Activated naive CD4-positive, alpha-beta T cell treated with anti-CD3 and anti-CD28 coated beads for 36 hours (primary cell): Measurements from ENCODE around the gene NUP88. TPM values are rescaled to one million over a fixed set of nuclear protein-coding genes. Genes with fewer than 3 reads are reported as not detected.
A peak's percentile ranks its signal among the peaks of the same experiment; 100 is the strongest.
"Not testable (repeated sequence)": the region's sequence is repeated elsewhere in the genome, so short reads cannot be mapped to it uniquely, and the experiment has no call there.

Experiments used
- CTCF ChIA-PET: fragments of 350-600 bp; sonication (Branson Sonifier 250); formaldehyde crosslinking; loops from one replicate; lab custom pipeline; 2021; ENCODE audit warnings: antibody characterized with exemption; lab: Charles Lee
- DNase-seq: peaks from one replicate; pipeline ENCODE4 v3.0.0-alpha.2; 2020
- H3K27ac Mint-ChIP-seq: one replicate; pipeline ENCODE4 v1.8.0; 2021; ENCODE audit warnings: mild to moderate bottlenecking, mixed read lengths
- H3K27me3 Mint-ChIP-seq: one replicate; pipeline ENCODE4 v1.8.0; 2021; ENCODE audit warnings: low read depth, mixed read lengths
- H3K36me3 Mint-ChIP-seq: one replicate; pipeline ENCODE4 v1.8.0; 2021; ENCODE audit warnings: low read depth, mixed read lengths
- H3K4me1 Mint-ChIP-seq: one replicate; pipeline ENCODE4 v1.8.0; 2021; ENCODE audit warnings: low read depth, mixed read lengths
- H3K4me3 Mint-ChIP-seq: one replicate; pipeline ENCODE4 v1.8.0; 2021; ENCODE audit warnings: mild to moderate bottlenecking, moderate library complexity, mixed read lengths
- H3K9me3 Mint-ChIP-seq: one replicate; pipeline ENCODE4 v1.8.0; 2021; ENCODE audit warnings: mixed read lengths
- intact Hi-C: fragments of 100-400 bp; cut with micrococcal nuclease; formaldehyde crosslinking; loops from one replicate; pipeline ENCODE4 v1.15.1; 2023
- total RNA-seq, 2 experiments: library from RNA; stranded (reverse); gene quantifications; one replicate each; pipeline ENCODE4 v1.2.3, GENCODE V29; 2021

The NUP88 gene
- total RNA-seq, 2 experiments from 2014 or later = 115 to 131 TPM

- DNase-seq, H3K9me3 Mint-ChIP-seq, H3K27me3 Mint-ChIP-seq, CTCF ChIA-PET: not testable (repeated sequence)
- H3K27ac Mint-ChIP-seq = peak overlapping the region; percentile 73
- H3K36me3 Mint-ChIP-seq = peaks cover 50% of the 10 kb centered on the region
- peaks cover 44% of the 10 kb centered on the region for H3K4me1 Mint-ChIP-seq
- intact Hi-C loops = loop anchor here (5.0 kb wide), 2 partner anchors 139 to 469 kb away; partner anchors contain the start of gene SPAG7
- H3K4me3 Mint-ChIP-seq = peak overlapping the region; percentile 47
Observed at GRCh38 chr17:5435781-5436315, 16.4 kb upstream of the NUP88 start.

GRCh38 chr17:5434984-5435383 is 15.5 kb upstream of the NUP88 start:
- H3K36me3 Mint-ChIP-seq = peaks cover 55% of the 10 kb centered on the region
- H3K4me3 Mint-ChIP-seq = no peak overlapping the region
- DNase-seq = no peak
- CTCF ChIA-PET = interaction anchor here (0.7 kb wide), 1 partner anchor 17 kb away, joined by 3 read pairs; no protein-coding TSS in a partner anchor
- H3K27ac Mint-ChIP-seq = peak overlapping the region; percentile 73
- no peaks in the 10 kb centered on the region for H3K27me3 Mint-ChIP-seq
- intact Hi-C loops = loop anchor here (5.0 kb wide), 2 partner anchors 138 to 468 kb away; partner anchors contain the start of gene SPAG7
- H3K4me1 Mint-ChIP-seq = peaks cover 45% of the 10 kb centered on the region
- no peaks in the 10 kb centered on the region for H3K9me3 Mint-ChIP-seq

- Mint-ChIP-seq H3K27me3 (no peaks in the 10 kb centered on the region), H3K9me3 (no peaks in the 10 kb centered on the region), H3K4me3 (no peak overlapping the region), H3K4me1 (peaks cover 29% of the 10 kb centered on the region), H3K27ac (peak overlapping the region; percentile 82), H3K36me3 (peaks cover 49% of the 10 kb centered on the region)
- CTCF ChIA-PET = interaction anchor here (0.6 kb wide), 1 partner anchor 235 kb away, joined by 4 read pairs; no protein-coding TSS in a partner anchor
- intact Hi-C loops = no loop called here
- DNase-seq = no peak
Observed at GRCh38 chr17:5431949-5432556, 12.6 kb upstream of the NUP88 start.

GRCh38 chr17:5431234-5431633 is 11.8 kb upstream of the NUP88 start:
- peak overlapping the region; percentile 82 for H3K27ac Mint-ChIP-seq
- DNase-seq, H3K4me3 Mint-ChIP-seq, H3K27me3 Mint-ChIP-seq, H3K9me3 Mint-ChIP-seq, intact Hi-C loops: not testable (repeated sequence)
- peaks cover 21% of the 10 kb centered on the region for H3K4me1 Mint-ChIP-seq
- CTCF ChIA-PET = interaction anchor here (3.2 kb wide), 1 partner anchor 8 kb away, joined by 11 read pairs; the partner anchor contains the start of gene C1QBP
- H3K36me3 Mint-ChIP-seq = peaks cover 43% of the 10 kb centered on the region

GRCh38 chr17:5430413-5430999 is 11.0 kb upstream of the NUP88 start:
- Mint-ChIP-seq H3K27me3 (no peaks in the 10 kb centered on the region), H3K36me3 (peaks cover 45% of the 10 kb centered on the region), H3K4me3 (no peak overlapping the region), H3K9me3 (no peaks in the 10 kb centered on the region), H3K4me1 (peaks cover 16% of the 10 kb centered on the region), H3K27ac (peak overlapping the region; percentile 77)
- DNase-seq = no peak
- intact Hi-C loops = no loop called here
- CTCF ChIA-PET = interaction anchor here (3.2 kb wide), 1 partner anchor 9 kb away, joined by 11 read pairs; the partner anchor contains the start of gene C1QBP

- no peak for DNase-seq
- intact Hi-C loops = no loop called here
- peaks cover 39% of the 10 kb centered on the region for H3K36me3 Mint-ChIP-seq
- CTCF ChIA-PET = interaction anchor here (3.2 kb wide), 1 partner anchor 10 kb away, joined by 11 read pairs; the partner anchor contains the start of gene C1QBP
- H3K4me1 Mint-ChIP-seq = peaks cover 10% of the 10 kb centered on the region
- no peaks in the 10 kb centered on the region for H3K27me3 Mint-ChIP-seq
- H3K4me3 Mint-ChIP-seq = no peak overlapping the region
- no peaks in the 10 kb centered on the region for H3K9me3 Mint-ChIP-seq
- peak overlapping the region; percentile 59 for H3K27ac Mint-ChIP-seq
Observed at GRCh38 chr17:5429191-5429887, 9.9 kb upstream of the NUP88 start.

- Mint-ChIP-seq H3K27me3 (no peaks in the 10 kb centered on the region), H3K36me3 (peaks cover 37% of the 10 kb centered on the region), H3K27ac (no peak overlapping the region), H3K4me3 (no peak overlapping the region), H3K4me1 (peaks cover 27% of the 10 kb centered on the region), H3K9me3 (no peaks in the 10 kb centered on the region)
- no peak for DNase-seq
- CTCF ChIA-PET = no interaction called here
- intact Hi-C loops = no loop called here
Observed at GRCh38 chr17:5425826-5426225, 6.4 kb upstream of the NUP88 start.

GRCh38 chr17:5424909-5425308 is 5.4 kb upstream of the NUP88 start:
- intact Hi-C loops = no loop called here
- peaks cover 29% of the 10 kb centered on the region for H3K4me1 Mint-ChIP-seq
- no peaks in the 10 kb centered on the region for H3K27me3 Mint-ChIP-seq
- CTCF ChIA-PET = no interaction called here
- no peaks in the 10 kb centered on the region for H3K9me3 Mint-ChIP-seq
- H3K4me3 Mint-ChIP-seq = no peak overlapping the region
- peak overlapping the region; percentile 9 for H3K27ac Mint-ChIP-seq
- peaks cover 33% of the 10 kb centered on the region for H3K36me3 Mint-ChIP-seq
- no peak for DNase-seq

- peaks cover 34% of the 10 kb centered on the region for H3K4me1 Mint-ChIP-seq
- H3K9me3 Mint-ChIP-seq = no peaks in the 10 kb centered on the region
- H3K27ac Mint-ChIP-seq = no peak overlapping the region
- no peak overlapping the region for H3K4me3 Mint-ChIP-seq
- CTCF ChIA-PET = interaction anchor here (0.5 to 1.0 kb wide), 3 partner anchors 16 to 186 kb away, joined by 5 to 10 read pairs (median 7); partner anchors contain the start of gene C1QBP
- H3K36me3 Mint-ChIP-seq = peaks cover 37% of the 10 kb centered on the region
- H3K27me3 Mint-ChIP-seq = no peaks in the 10 kb centered on the region
- intact Hi-C loops = no loop called here
- no peak for DNase-seq
Observed at GRCh38 chr17:5422505-5422904, 3.0 kb upstream of the NUP88 start.

- H3K36me3 Mint-ChIP-seq = peaks cover 34% of the 10 kb centered on the region
- CTCF ChIA-PET = interaction anchor here (1.0 to 1.7 kb wide), 2 partner anchors 19 to 22 kb away, joined by 3 to 5 read pairs; partner anchors contain the start of gene C1QBP
- peak within 1 kb of the TSS; percentile 100 for H3K4me3 Mint-ChIP-seq
Observed at GRCh38 chr17:5419959-5420653, 644 bp upstream of the NUP88 start, which contains the start of gene RPAIN. Gene RPAIN (plus strand): TSS chr17:5420182. CDS start chr17:5420211, 29 bp downstream.

GRCh38 chr17:5418858-5419355 is 555 bp downstream of the NUP88 start:
- CTCF ChIA-PET = interaction anchor here (1.0 to 1.7 kb wide), 3 partner anchors 20 to 109 kb away, joined by 3 to 5 read pairs (median 3); partner anchors contain the start of gene C1QBP
- no peaks in the 10 kb centered on the region for H3K27me3 Mint-ChIP-seq
- H3K4me1 Mint-ChIP-seq = peaks cover 54% of the 10 kb centered on the region
- H3K9me3 Mint-ChIP-seq = no peaks in the 10 kb centered on the region
- intact Hi-C loops = loop anchor here (1.0 to 5.0 kb wide), 7 partner anchors 20 to 470 kb away; partner anchors contain the start of genes C1QBP, DERL2, MIS12 and NLRP1
- DNase-seq = peak; percentile 87
- H3K27ac Mint-ChIP-seq = peak overlapping the region; percentile 100
- H3K36me3 Mint-ChIP-seq = peaks cover 38% of the 10 kb centered on the region
- H3K4me3 Mint-ChIP-seq = peak overlapping the region; percentile 100

More at GRCh38 chr17:5419959-5420653, 644 bp upstream of the NUP88 start, which contains the start of gene RPAIN:
- H3K27ac Mint-ChIP-seq = peak within 1 kb of the TSS; percentile 100
- H3K9me3 Mint-ChIP-seq = no peaks in the 10 kb centered on the region
- H3K4me1 Mint-ChIP-seq = peaks cover 48% of the 10 kb centered on the region
- intact Hi-C loops = loop anchor here (1.0 to 5.0 kb wide), 7 partner anchors 19 to 471 kb away; partner anchors contain the start of genes C1QBP, DERL2, MIS12 and NLRP1
- peak; percentile 94 for DNase-seq
- H3K27me3 Mint-ChIP-seq = no peaks in the 10 kb centered on the region
